GM12865 (cell line): Measurements from ENCODE around the gene KIF13A.

Source experiments
- DNase-seq: peaks from one replicate; pipeline ENCODE4 v3.0.0; 2010; ENCODE audit warnings: low read depth
- H3K4me3 ChIP-seq: 2 replicates; pipeline ENCODE4 v1.5.1; 2011; ENCODE audit warnings: mild to moderate bottlenecking, low read depth, low read length, control low read depth
- TF ChIP-seq, protein P1 (sequence below): IDR thresholded peaks from 2 replicates; pipeline ENCODE4 v1.5.1; 2011; ENCODE audit warnings: low read length, control low read depth, low read depth, inconsistent platforms; ENCODE audit not compliant: insufficient read depth; ENCODE audit errors: missing control alignments

The KIF13A gene

DNA sequence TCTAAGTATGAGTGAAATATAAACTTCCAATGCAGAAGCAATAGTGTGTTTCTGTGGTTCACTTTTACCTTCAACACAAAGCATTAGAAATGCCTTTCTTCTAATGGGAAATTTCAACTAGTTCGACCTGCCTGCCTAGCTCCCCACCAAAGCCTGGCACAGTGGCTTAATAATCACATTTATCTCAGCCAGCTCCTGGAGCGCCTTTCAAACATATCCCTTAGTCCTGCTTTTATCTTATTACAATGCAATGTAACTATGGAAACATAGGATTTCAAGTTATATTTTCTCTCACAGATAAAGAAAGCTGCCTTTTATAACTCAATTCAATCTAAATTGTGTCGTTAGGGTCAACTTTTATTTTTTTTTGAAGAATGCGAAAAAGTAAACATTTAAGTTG is 53.7 kb downstream of the KIF13A start:
- DNase-seq: no peak
- TF ChIP-seq, protein P1, sequence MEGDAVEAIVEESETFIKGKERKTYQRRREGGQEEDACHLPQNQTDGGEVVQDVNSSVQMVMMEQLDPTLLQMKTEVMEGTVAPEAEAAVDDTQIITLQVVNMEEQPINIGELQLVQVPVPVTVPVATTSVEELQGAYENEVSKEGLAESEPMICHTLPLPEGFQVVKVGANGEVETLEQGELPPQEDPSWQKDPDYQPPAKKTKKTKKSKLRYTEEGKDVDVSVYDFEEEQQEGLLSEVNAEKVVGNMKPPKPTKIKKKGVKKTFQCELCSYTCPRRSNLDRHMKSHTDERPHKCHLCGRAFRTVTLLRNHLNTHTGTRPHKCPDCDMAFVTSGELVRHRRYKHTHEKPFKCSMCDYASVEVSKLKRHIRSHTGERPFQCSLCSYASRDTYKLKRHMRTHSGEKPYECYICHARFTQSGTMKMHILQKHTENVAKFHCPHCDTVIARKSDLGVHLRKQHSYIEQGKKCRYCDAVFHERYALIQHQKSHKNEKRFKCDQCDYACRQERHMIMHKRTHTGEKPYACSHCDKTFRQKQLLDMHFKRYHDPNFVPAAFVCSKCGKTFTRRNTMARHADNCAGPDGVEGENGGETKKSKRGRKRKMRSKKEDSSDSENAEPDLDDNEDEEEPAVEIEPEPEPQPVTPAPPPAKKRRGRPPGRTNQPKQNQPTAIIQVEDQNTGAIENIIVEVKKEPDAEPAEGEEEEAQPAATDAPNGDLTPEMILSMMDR: no peak
- no peak overlapping the region for H3K4me3 ChIP-seq

DNA sequence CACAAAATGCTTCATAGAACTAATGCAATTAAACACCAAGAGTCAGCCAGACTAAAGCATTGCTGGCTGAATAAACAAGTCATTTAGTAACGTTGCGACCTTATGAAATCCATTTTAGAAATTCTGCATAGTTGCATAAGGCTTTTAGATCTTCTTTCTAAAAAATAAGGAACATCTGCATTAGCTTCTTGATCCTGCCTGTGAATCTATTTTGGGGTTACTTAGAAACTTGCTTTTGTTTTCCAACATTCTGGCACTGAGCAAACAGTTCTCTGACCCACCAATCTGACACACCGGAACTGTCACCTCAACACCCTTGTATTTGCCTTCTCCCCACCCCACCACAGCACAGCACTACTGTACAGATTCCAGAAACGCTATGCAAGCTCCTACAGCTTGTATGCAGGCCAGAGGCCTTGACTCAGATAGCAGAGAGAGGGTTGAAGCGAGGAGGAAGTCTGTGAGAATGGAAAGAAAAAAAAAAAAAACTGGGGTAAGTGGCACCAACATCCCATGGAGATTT is 55.0 kb downstream of the KIF13A start:
- DNase-seq: no peak
- no peak overlapping the region for H3K4me3 ChIP-seq
- TF ChIP-seq, protein P1: no peak

DNA sequence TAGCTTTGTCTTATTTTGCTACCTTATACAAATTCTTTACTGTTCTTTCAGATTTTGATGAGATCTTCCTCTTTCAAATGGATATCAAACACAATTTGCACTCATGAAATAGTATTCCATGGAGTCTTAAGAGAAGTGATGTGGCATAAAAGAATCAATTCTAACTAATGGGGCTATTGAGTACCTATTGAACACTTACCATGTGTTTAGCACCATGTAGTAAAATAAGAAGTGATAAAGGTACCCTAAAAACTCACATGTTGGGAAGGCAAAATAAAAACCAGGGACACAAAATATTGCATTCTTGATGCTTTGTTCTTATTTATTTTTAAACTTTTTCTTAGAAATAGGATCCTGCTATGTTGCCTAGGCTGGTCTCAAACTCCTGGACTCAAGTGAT is 56.2 kb downstream of the KIF13A start:
- TF ChIP-seq, protein P1: no peak
- no peak overlapping the region for H3K4me3 ChIP-seq
- DNase-seq: no peak

DNA sequence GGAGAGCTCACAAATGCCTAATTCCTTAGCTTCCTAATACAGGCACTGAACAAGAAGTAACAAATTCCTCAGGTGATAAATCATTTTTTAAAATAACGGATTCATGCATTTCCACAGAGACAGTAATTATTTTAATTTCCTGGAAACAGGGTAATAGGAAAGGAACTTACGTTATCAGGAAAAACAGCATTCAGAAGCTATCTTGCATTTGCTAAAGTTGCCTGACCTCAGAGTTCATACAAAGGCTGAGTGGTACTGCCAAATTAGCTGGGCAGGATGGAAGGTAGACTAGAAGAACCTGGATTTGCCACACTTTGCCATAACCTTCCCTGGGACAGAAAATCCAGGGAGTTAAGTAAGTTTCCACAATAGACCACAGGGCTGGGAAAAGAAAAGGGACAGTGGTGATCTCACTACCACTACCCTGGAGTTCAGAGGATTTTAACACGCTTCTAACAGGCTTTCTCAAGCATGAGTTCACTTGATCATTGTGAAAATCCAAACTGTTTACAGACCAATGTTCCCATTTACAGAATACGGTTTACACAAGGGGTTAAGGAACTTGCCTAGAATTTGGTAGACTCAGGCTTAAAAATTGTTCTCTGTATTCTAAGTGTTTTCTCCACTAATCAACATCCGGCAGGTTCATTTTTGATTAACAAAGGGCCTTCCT is 57.0 kb downstream of the KIF13A start:
- TF ChIP-seq, protein P1: no peak
- H3K4me3 ChIP-seq: no peak overlapping the region
- DNase-seq: no peak

DNA sequence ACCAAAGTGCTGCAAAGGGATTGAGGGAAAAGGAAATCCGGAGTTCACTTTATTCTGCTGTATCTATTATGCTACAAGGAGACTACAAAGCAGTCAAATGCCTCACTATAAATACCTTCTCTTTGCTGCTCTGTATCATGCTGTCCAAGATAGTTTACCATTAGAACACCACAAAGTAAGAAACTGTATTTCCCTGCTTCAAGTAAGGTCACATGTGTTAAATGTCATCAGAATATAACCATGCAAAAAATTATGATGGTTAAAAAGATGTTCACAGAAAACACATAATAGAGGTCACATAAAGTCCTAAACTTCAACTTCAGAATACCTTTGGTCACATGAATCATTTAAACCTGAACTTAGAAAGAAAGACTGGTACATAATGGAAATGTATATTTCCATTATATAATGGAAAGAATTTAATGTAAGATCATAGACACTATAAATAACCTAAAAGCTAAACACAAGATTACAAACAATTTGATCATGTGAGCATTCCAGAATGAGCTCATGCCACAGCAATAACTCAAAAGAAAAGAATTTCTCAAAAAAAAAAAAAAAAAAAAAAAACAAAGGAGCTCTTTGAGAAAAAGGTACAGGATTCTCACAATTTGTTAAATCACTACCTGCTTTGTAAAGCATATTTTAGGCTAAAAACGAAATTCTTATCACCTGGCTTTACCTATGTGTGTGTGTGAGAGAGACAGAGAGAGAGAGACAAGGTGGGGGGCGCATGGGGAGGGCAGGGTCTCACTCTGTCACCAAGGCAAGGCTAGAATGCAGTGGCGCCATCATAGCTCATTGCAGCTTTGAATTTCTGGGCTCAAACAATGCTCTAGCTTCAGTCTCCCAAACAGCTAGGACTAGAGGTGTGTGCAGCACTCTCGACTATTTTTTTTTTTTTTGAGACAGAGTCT is 58.7 kb downstream of the KIF13A start:
- H3K4me3 ChIP-seq: no peak overlapping the region
- no peak for DNase-seq
- TF ChIP-seq, protein P1: no peak

DNA sequence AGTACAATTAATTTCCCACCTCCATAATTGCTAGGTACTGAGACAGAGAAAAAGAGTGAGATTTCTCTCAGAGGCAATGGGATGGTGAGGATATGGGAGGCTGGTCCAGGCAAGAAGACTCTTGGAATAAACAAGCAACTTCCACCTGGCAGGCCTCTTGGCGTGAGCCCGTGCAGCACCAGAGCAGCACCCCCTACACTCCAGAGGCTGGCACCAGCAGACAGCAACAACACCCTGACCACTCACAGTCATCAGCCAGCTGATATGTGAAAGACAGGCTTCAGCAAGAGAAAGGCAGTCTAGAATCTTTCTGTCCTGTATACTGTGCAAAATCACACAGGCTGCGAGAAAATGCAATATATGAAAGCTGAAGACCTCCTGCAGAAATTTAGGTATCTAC is 59.7 kb downstream of the KIF13A start:
- no peak for DNase-seq
- no peak overlapping the region for H3K4me3 ChIP-seq
- TF ChIP-seq, protein P1: no peak
